Fibroblast of lung (primary cell): Measurements from ENCODE around the gene FRS2.

Experiments used
- CTCF ChIP-seq, 2 donors: IDR thresholded peaks in 1 of 2; conservative IDR thresholded peaks in 1 of 2; 1 replicate in 1 of 2; 2 replicates in 1 of 2; pipeline ENCODE4 v1.5.1; 2011 to 2012; ENCODE audit warnings: low read length in 2 of 2, control low read depth in 1 of 2, inconsistent platforms in 1 of 2, low read depth in 1 of 2, mild to moderate bottlenecking in 1 of 2
- EZH2 ChIP-seq: IDR thresholded peaks from 2 replicates; pipeline ENCODE4 v1.5.1; 2012; ENCODE audit warnings: low read length, control low read depth, mild to moderate bottlenecking; ENCODE audit errors: missing control alignments

GRCh38 chr12:69620921-69621320, 150.7 kb downstream of the FRS2 start:
- TF ChIP-seq EZH2 (no peak), CTCF (conservative IDR thresholded peaks at IDR 0.05 in 1 of 2, IDR thresholded peaks at IDR 0.05 in 1 of 2; ENCODE audit: low read depth in 1 of 2, low read length in 2 of 2) (no peak)
